Mesothelial cell of epicardium (in vitro differentiated cells): Measurements from ENCODE around the gene RHOB. TPM values are rescaled to one million over a fixed set of nuclear protein-coding genes. Genes with fewer than 3 reads are reported as not detected.

ENCODE experiments used
- DNase-seq, 2 experiments: peaks; one replicate each; pipeline ENCODE4 v3.0.0; 2021; ENCODE audit warnings: low spot score in 2 of 2; ENCODE audit not compliant: unreplicated experiment in 2 of 2
- H3K27ac Mint-ChIP-seq: 2 replicates; pipeline ENCODE4 v1.8.0; 2021; ENCODE audit warnings: mixed read lengths
- H3K27me3 Mint-ChIP-seq: 2 replicates; pipeline ENCODE4 v1.8.0; 2021; ENCODE audit warnings: low read depth, mixed read lengths
- H3K36me3 Mint-ChIP-seq: 2 replicates; pipeline ENCODE4 v1.8.0; 2021; ENCODE audit warnings: mixed read lengths
- H3K4me1 Mint-ChIP-seq: 2 replicates; pipeline ENCODE4 v1.8.0; 2021; ENCODE audit warnings: mixed read lengths
- H3K4me3 Mint-ChIP-seq: 2 replicates; pipeline ENCODE4 v1.8.0; 2021; ENCODE audit warnings: mild to moderate bottlenecking, moderate library complexity, mixed read lengths
- H3K9me3 Mint-ChIP-seq: 2 replicates; pipeline ENCODE4 v1.8.0; 2021; ENCODE audit warnings: mixed read lengths
- CTCF ChIP-seq: fragments of 200-600 bp; sonication (generic); IDR thresholded peaks from one replicate; pipeline ENCODE4 v1.5.0; 2021; ENCODE audit warnings: antibody characterized with exemption; ENCODE audit not compliant: unreplicated experiment
- total RNA-seq: library from RNA; stranded (reverse); gene quantifications from 3 replicates; pipeline ENCODE4 v1.2.1, GENCODE V29; 2021

The RHOB gene
- total RNA-seq, 1 donor from 2014 or later: 85.9 TPM

- H3K4me1 Mint-ChIP-seq: peaks cover 16% of the 10 kb centered on the region
- H3K9me3 Mint-ChIP-seq: no peaks in the 10 kb centered on the region
- DNase-seq: no peak
- H3K27ac Mint-ChIP-seq: no peak overlapping the region
- peaks cover 6% of the 10 kb centered on the region for H3K27me3 Mint-ChIP-seq
- H3K36me3 Mint-ChIP-seq: no peaks in the 10 kb centered on the region
- no peak overlapping the region for H3K4me3 Mint-ChIP-seq
- TF ChIP-seq CTCF: no peak
These were observed 6.8 kb upstream of the RHOB start for GRCh38 chr2:20440001-20440560.

GRCh38 chr2:20443276-20443920 lies 3.5 kb upstream of the RHOB start:
- Mint-ChIP-seq H3K36me3 (no peaks in the 10 kb centered on the region), H3K9me3 (no peaks in the 10 kb centered on the region), H3K27me3 (peaks cover 5% of the 10 kb centered on the region), H3K27ac (no peak overlapping the region), H3K4me1 (peaks cover 18% of the 10 kb centered on the region), H3K4me3 (no peak overlapping the region)
- peak; percentile 79 for TF ChIP-seq CTCF
- DNase-seq: peak in 1 of 2 experiments; percentile 11

GRCh38 chr2:20444101-20444992 lies 2.5 kb upstream of the RHOB start:
- Mint-ChIP-seq H3K27me3 (peaks cover 5% of the 10 kb centered on the region), H3K9me3 (no peaks in the 10 kb centered on the region), H3K36me3 (no peaks in the 10 kb centered on the region), H3K4me3 (no peak overlapping the region), H3K27ac (peak overlapping the region; percentile 82), H3K4me1 (peaks cover 26% of the 10 kb centered on the region)
- DNase-seq: no peak
- TF ChIP-seq CTCF: no peak

DNA sequence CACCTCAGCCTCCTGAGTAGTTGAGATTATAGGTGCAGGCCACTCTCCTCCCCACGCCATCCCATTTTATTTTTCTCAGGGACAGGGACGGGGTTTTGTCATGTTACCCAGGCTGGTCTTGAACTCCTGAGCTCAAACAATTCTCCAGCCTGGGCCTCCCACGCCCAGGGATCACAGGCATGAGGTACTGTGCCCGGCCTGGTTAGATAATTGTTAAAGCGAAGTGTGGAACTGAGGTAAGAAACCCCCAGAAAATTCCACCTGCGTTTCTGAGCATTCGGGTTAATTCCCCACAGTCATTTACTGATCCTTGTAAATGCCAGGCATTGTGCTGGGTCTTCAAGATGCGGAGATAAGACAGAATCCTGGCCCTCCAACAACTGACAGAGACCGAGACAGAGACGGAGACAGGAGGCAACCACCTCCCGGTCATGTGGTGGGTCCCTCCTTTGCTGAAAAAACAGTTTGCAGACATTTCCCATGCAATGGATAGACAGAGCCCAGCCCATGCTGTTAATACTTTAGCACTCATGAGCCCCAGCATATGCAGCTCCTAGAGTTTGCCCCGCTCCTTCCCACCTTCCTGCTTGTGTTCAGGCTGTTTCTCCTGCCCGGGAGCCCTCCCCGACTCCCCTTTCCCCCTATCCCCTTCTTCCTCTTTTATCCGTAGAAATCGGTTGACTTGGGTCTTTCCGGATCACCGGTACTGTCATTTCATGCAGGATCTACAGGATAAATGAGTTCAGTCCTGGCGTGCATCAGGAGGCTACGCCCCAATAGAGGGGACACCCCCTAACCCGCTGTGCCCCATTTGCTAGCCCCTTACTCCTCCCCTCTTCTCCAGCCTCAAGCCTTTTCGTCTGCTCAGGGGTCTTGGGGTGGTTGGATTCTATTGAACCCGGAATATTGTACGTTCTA lies 1.6 kb upstream of the RHOB start:
- TF ChIP-seq CTCF: no peak
- Mint-ChIP-seq H3K9me3 (no peaks in the 10 kb centered on the region), H3K27me3 (peaks cover 3% of the 10 kb centered on the region), H3K4me1 (peaks cover 35% of the 10 kb centered on the region), H3K4me3 (no peak overlapping the region), H3K36me3 (no peaks in the 10 kb centered on the region), H3K27ac (no peak overlapping the region)
- peak in 1 of 2 experiments; percentile 10 for DNase-seq

GRCh38 chr2:20446255-20446916 lies 488 bp upstream of the RHOB start:
- no peaks in the 10 kb centered on the region for H3K9me3 Mint-ChIP-seq
- no peaks in the 10 kb centered on the region for H3K36me3 Mint-ChIP-seq
- DNase-seq: no peak
- H3K27me3 Mint-ChIP-seq: peaks cover 3% of the 10 kb centered on the region
- peak overlapping the region; percentile 75 for H3K4me3 Mint-ChIP-seq
- H3K4me1 Mint-ChIP-seq: peaks cover 46% of the 10 kb centered on the region
- no peak overlapping the region for H3K27ac Mint-ChIP-seq
- TF ChIP-seq CTCF: no peak
